HEK293 (cell line): ENCODE data around the gene ANO2.

Experiments used
- CTCF ChIP-seq: fragments of 450-650 bp; formaldehyde crosslinking; IDR thresholded peaks from 2 replicates; pipeline ENCODE4 v1.5.1; 2016; ENCODE audit warnings: missing biosample characterization, missing genetic modification characterization
- YY1 ChIP-seq: fragments of 450-650 bp; formaldehyde crosslinking; IDR thresholded peaks from 2 replicates; pipeline ENCODE4 v1.5.1; 2018; ENCODE audit warnings: missing biosample characterization, missing genetic modification characterization
- ZNF837 ChIP-seq: fragments of 450-650 bp; formaldehyde crosslinking; IDR thresholded peaks from 2 replicates; pipeline ENCODE4 v1.5.1; 2016; ENCODE audit warnings: missing biosample characterization, missing genetic modification characterization

DNA sequence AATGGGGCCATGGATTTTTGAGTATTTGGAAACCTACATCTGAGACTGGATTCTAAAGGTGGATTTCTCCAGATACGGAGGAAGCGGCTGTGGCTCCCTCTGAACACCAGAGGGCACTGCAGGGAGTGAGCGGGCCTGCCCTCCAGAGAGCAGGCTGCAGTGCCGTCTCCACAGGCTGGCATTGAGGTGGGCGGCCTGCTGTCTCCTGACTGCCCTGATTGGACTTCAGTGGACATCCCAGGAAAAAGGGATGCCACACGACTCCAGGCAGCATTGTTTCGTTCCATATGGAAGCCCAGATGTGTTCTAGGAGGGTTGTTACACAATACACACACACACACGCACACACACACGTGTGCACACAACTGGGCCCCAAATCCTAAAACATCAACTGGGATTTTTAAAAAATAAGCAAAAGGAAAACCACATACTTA is 20.9 kb upstream of the ANO2 start:
- TF ChIP-seq CTCF (peak; percentile 64; the same call in 1 of the 2 replicates), YY1 (tag by site-specific recombination) (no peak), ZNF837 (tag by site-specific recombination) (no peak)
